Measurements from ENCODE around the gene SNX3. TPM values are rescaled to one million over a fixed set of nuclear protein-coding genes. Genes with fewer than 3 reads are reported as not detected.

SNX3 gene
- total and polyA plus RNA-seq, 7 donors: 165 to 348 (median 204) TPM

DNA sequence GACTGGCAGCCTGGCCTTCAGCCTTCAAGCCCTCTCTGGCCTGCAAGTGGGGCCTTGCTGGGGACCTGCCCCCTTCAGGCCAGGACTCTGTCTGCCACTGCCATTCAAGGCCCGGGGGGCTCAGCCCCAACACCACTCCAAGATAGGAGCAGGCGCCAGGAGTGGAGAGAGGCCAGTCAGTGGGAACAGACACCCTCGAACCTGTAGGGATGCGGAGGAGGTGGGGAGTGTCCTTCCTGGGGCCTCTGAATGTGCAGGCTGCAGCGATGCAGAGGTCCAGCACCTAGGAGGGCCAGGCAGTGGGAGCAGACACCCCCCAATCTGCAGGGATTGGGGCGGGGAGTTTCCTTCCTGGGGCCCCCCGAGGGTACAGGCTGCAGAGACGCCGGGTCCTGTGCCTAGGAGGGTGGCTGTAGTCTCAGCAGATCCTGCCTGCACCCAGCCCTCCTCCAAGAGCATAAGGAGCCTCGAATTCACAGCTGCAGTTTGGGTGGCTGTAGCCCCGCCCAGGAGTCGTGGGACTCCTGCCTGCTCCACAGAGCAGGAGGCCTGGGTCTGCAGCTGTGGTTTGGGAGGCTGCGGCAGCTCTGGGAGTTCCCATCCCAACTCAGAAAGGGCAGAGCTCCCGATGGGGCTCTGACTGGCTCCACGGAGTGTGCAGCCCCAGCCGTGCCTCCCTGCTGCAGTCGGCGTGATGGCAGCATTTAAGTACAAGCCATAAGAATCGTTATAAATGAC is 61.9 kb downstream of the SNX3 start:
- Histone ChIP-seq H3K4me3 (no peak overlapping the region), H3K27ac (no peak overlapping the region)
- ATAC-seq: no peak

DNA sequence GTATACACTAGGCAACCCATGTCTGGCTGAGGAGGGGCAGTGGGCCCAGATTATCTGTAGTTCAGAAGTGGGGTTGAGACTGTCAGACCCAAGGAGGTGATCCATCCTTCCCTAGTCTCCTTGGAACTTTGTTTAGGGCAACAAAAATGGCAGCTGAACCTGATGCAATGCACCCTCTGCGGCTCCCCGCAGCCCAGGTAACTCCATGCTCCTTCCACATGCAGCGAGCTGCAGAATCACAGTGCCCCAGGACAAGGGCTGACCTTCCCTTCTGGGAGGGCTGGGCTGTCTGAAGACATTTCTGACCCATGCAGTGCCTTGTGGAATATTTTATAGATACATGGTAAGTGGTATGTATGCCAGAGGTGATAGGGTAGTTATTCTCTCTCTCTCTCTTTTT is 65.6 kb downstream of the SNX3 start:
- no peak for ATAC-seq
- DNase-seq: no peak
- H3K27ac ChIP-seq: no peak overlapping the region
- peaks cover 0 to 9% (median 0%) of the 10 kb centered on the region in 3 donors for H3K27me3 ChIP-seq (ENCODE audit: insufficient read depth in 3 of 3, low read length in 2 of 3)
- no peak overlapping the region for H3K4me3 ChIP-seq
- H3K36me3 ChIP-seq (ENCODE audit: insufficient read depth in 1 of 2, low read depth in 1 of 2): no peaks in the 10 kb centered on the region
- intact Hi-C loops (cut with DNase I): no loop called here
- H3K9me3 ChIP-seq: no peaks in the 10 kb centered on the region
- TF ChIP-seq, protein P1, sequence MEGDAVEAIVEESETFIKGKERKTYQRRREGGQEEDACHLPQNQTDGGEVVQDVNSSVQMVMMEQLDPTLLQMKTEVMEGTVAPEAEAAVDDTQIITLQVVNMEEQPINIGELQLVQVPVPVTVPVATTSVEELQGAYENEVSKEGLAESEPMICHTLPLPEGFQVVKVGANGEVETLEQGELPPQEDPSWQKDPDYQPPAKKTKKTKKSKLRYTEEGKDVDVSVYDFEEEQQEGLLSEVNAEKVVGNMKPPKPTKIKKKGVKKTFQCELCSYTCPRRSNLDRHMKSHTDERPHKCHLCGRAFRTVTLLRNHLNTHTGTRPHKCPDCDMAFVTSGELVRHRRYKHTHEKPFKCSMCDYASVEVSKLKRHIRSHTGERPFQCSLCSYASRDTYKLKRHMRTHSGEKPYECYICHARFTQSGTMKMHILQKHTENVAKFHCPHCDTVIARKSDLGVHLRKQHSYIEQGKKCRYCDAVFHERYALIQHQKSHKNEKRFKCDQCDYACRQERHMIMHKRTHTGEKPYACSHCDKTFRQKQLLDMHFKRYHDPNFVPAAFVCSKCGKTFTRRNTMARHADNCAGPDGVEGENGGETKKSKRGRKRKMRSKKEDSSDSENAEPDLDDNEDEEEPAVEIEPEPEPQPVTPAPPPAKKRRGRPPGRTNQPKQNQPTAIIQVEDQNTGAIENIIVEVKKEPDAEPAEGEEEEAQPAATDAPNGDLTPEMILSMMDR (IDR thresholded peaks at IDR 0.05): no peak
- WGBS, 3 donors: 91 to 95% (median 93%) methylated on average over 3 of the region's 3 CpGs
- no peaks in the 10 kb centered on the region for H3K4me1 ChIP-seq

More for the DNA sequence above, 61.9 kb downstream of the SNX3 start:
- H3K27me3 ChIP-seq (ENCODE audit: insufficient read depth in 3 of 3, low read length in 2 of 3): peaks cover 0 to 9% (median 0%) of the 10 kb centered on the region in 3 donors
- peaks cover 0 to 8% of the 10 kb centered on the region in 2 donors for H3K36me3 ChIP-seq (ENCODE audit: insufficient read depth in 1 of 2, low read depth in 1 of 2)
- no peak for DNase-seq
- TF ChIP-seq, protein P1 (IDR thresholded peaks at IDR 0.05): no peak
- peaks cover 3% of the 10 kb centered on the region for H3K4me1 ChIP-seq
- 68 to 77% (median 72%) methylated on average over 17 to 19 of the region's 19 CpGs for WGBS, 3 donors
- intact Hi-C loops (cut with DNase I): no loop called here
- H3K9me3 ChIP-seq: no peaks in the 10 kb centered on the region

DNA sequence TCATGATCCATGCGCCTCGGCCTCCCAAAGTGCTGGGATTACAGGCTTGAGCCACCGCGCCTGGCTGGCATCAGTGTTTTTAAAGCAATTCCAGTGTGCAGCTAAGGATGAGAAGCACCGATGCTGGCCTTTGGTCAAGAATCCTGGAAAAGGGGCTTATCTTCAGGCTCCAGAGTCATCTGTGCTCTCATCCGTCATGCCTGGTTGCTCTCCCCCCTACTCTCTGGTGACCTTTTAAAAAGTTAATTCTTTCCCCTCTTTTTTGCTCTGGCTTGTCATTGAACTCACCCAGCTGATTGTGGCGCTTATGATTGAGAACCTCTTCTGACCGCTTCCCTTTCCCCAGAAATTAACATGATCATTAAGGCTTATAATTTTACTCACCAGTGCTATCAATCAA is 66.3 kb downstream of the SNX3 start:
- Histone ChIP-seq H3K27me3 (ENCODE audit: insufficient read depth in 3 of 3, low read length in 2 of 3) (peaks cover 0 to 9% (median 0%) of the 10 kb centered on the region in 3 donors), H3K27ac (no peak overlapping the region), H3K36me3 (ENCODE audit: insufficient read depth in 1 of 2, low read depth in 1 of 2) (no peaks in the 10 kb centered on the region), H3K9me3 (no peaks in the 10 kb centered on the region), H3K4me1 (no peaks in the 10 kb centered on the region), H3K4me3 (no peak overlapping the region)
- DNase-seq: no peak
- ATAC-seq: no peak
- WGBS, 3 donors: 84 to 85% (median 85%) methylated on average over 8 of the region's 8 CpGs
- TF ChIP-seq, protein P1 (IDR thresholded peaks at IDR 0.05): no peak
- intact Hi-C loops (cut with DNase I): no loop called here

DNA sequence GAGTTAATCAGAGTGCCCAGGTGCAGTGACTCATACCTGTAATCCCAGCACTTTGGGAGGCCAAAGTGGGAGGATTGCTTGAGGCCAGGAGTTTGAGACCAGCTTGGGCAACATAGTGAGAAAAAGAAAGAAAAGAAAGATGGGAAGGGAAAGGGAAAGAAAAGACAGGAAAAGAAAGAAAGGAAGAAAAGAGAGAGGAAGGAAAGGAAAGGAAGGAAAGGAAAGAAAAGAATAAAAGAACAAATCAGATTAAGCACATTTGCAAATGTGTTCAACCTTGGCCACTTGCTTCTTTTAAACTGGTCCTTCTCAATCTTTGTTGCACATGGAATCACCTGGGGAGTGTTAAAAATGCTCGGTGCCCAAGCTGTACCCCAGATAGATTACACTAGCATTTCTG is 67.0 kb downstream of the SNX3 start:
- peaks cover 0 to 13% (median 0%) of the 10 kb centered on the region in 3 donors for H3K27me3 ChIP-seq (ENCODE audit: insufficient read depth in 3 of 3, low read length in 2 of 3)
- WGBS, 3 donors: 74 to 84% (median 79%) methylated on average over 1 of the region's 1 CpG
- no peak overlapping the region for H3K4me3 ChIP-seq
- DNase-seq: no peak
- H3K9me3 ChIP-seq: no peaks in the 10 kb centered on the region
- ATAC-seq: no peak
- TF ChIP-seq, protein P1 (IDR thresholded peaks at IDR 0.05): no peak
- H3K4me1 ChIP-seq: no peaks in the 10 kb centered on the region
- no peaks in the 10 kb centered on the region for H3K36me3 ChIP-seq (ENCODE audit: insufficient read depth in 1 of 2, low read depth in 1 of 2)
- H3K27ac ChIP-seq: no peak overlapping the region
- intact Hi-C loops (cut with DNase I): no loop called here

Measured in psoas muscle (tissue), 8 donors.